Measurements from ENCODE around the gene CCDC12.

DNA sequence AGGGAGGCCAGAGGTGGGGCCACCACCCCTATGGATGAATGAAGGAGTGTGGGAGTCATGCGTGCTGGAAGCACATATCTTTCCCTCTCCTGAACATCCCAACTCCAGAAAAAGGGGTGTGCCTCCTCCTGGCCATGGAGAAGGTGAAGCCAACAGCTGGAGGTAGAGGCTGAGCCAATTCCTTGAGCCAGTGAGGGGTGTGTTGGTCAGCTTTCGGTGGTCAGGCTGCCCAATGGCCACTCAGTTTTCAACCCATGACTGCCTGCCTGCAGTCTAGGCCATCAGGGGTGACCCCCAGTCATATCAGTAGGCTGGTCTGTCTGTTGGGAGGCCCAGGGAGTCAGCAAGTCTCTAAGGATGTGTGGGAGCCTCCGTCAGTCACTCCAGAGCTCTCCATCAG lies 85.4 kb downstream of the CCDC12 start:
- TF ChIP-seq, protein P1, sequence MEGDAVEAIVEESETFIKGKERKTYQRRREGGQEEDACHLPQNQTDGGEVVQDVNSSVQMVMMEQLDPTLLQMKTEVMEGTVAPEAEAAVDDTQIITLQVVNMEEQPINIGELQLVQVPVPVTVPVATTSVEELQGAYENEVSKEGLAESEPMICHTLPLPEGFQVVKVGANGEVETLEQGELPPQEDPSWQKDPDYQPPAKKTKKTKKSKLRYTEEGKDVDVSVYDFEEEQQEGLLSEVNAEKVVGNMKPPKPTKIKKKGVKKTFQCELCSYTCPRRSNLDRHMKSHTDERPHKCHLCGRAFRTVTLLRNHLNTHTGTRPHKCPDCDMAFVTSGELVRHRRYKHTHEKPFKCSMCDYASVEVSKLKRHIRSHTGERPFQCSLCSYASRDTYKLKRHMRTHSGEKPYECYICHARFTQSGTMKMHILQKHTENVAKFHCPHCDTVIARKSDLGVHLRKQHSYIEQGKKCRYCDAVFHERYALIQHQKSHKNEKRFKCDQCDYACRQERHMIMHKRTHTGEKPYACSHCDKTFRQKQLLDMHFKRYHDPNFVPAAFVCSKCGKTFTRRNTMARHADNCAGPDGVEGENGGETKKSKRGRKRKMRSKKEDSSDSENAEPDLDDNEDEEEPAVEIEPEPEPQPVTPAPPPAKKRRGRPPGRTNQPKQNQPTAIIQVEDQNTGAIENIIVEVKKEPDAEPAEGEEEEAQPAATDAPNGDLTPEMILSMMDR (conservative IDR thresholded peaks at IDR 0.05 in 1 of 2, IDR thresholded peaks at IDR 0.05 in 1 of 2; ENCODE audit: extremely low read depth in 1 of 2, insufficient read depth in 1 of 2, low read depth in 1 of 2, low read length in 2 of 2) = no peak
- TF ChIP-seq EZH2 (IDR thresholded peaks at IDR 0.05; ENCODE audit: borderline replicate concordance, low read length) = no peak

Measured in mammary epithelial cell (primary cell).